Activated CD4-positive, CD25-positive, alpha-beta regulatory T cell treated with anti-CD3 and anti-CD28 coated beads, Interleukin-2, amount 50 U/mL, for 72 hours (primary cell): ENCODE measurements around the gene ESYT1.
A peak's percentile ranks its signal among the peaks of the same experiment; 100 is the strongest.
"Not testable (repeated sequence)": the region's sequence is repeated elsewhere in the genome, so short reads cannot be mapped to it uniquely, and the experiment has no call there.

Experiments
- DNase-seq: peaks from one replicate; pipeline ENCODE4 v3.0.0; 2021

The ESYT1 gene

GRCh38 chr12:56104815-56105608, 23.1 kb upstream of the ESYT1 start:
- no peak for DNase-seq

DNA sequence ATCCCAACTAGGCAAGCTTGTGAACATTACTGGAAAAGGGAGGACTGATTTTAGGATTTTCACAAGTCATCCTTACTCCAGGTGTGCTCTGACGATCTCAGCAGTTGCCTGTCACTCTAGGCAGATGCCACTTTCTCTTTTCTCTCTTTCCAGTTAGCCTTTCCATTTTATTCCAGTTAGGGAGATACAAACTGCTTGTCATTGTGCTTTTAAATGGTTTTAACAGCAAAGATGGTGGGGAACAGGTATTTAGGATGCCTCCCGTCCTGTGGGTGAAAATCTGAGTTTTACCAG, 22.5 kb upstream of the ESYT1 start:
- DNase-seq, result no peak

- DNase-seq, result no peak
Measured at GRCh38 chr12:56107242-56107641, 20.8 kb upstream of the ESYT1 start.

GRCh38 chr12:56110571-56110970, 17.5 kb upstream of the ESYT1 start:
- no peak for DNase-seq

DNA sequence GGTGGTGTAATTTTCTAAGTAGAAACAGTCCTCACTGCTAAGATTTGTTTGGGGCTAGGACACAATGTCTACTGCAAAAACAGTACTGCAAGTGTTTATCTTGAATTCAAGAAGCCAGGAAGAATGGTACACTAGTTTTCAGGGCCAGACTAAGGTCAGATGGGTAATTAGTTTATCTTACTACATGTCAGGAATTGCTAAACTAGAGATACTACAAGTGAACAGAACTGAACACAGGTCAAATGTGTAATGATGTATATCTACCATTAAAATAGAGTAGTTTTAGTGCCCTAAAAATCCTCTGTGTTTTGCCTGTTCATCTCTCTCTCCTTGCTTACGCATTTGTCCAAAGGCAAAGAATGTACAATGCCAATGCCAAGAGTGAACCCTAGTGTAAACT, 14.0 kb upstream of the ESYT1 start:
- no peak for DNase-seq

- no peak for DNase-seq
Measured at GRCh38 chr12:56115329-56115728, 12.7 kb upstream of the ESYT1 start.

- DNase-seq, result peak; percentile 92
Measured at GRCh38 chr12:56116267-56117081, 11.6 kb upstream of the ESYT1 start, which contains the start of gene RPL41. Gene RPL41, plus strand, starts transcription at chr12:56116633.

GRCh38 chr12:56117082-56117706, 10.9 kb upstream of the ESYT1 start:
- DNase-seq, result not testable (repeated sequence)

DNA sequence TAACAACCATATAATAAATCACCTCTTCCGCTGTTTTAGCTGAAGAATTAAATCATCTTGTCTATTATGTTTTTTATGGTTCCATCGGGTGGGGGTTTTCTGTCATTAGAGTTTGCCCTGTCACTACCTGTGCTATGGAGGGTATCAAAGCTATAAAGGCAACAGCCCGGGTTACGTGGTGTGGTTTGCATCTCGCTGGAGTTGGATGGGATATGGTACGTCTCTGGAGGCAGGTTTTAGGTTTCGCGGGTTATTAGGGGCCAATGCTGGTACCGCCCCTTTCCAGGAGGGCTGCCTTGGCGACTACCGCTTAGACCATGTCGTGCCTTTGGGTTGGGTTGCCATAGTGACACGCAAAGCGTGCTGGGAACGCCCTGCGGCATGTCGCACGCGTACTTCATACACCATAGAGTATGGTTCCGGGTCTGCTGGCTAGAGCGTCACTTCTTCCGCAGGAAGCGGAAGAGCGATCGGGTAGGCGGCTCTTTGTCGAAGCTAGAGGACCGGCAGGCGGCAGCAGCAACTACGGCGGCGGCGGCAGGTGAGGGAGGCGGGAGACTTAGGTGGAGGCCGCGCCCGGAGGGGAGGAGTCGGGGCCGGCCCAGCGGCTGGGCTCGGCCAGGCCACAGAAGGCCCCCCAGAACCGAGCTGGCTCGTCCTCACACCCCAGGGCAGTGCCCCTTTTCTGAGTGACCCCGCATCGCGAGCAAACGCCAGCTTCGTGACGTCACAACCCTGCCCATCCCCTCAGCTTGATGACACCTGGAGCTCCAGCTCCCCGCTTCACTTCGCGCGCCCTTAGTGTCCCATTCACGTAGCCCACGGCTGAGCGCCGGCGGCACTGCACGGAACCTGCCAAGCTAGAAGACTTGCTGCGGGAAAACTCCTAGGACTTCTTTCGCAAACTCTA, 10.0 kb upstream of the ESYT1 start, which contains the start of gene ZC3H10:
Gene ZC3H10, plus strand, starts transcription at position 489 of the 910 bp plus-strand sequence. CDS start 2,297 bp downstream, outside the sequence.
- DNase-seq, result peak; percentile 94

DNA sequence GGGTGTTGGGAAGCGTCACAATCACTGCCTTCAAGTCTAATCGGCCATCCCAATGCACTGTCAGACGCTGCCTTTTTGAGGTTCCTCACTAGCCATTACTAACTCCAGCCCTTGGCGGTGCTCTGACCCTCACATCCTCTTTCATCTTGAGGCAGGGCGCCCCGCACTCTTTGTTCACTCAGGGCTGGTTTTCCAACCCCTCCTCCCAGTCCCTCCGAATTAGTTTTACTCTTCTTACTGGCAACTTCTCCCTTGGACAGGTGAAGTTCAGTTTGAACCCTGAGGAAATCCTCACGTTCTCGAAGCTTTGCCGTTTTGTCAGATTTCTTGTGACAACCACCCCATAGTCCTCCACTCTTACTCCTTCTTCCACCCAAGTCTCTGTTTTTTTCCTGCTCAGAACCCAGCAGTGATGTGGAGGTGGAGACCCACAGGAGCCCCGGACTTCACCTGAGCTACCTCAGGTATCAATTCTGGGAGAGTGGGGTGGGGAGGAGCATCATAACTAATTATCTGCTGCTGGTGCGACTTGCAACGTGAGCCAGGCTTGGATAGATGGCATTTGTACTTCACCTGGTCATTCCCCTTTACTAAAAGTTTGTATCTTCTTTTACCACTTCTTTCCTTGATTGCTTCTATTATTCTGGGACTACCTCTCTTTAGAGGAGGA, 9.2 kb upstream of the ESYT1 start:
- DNase-seq, result no peak

DNA sequence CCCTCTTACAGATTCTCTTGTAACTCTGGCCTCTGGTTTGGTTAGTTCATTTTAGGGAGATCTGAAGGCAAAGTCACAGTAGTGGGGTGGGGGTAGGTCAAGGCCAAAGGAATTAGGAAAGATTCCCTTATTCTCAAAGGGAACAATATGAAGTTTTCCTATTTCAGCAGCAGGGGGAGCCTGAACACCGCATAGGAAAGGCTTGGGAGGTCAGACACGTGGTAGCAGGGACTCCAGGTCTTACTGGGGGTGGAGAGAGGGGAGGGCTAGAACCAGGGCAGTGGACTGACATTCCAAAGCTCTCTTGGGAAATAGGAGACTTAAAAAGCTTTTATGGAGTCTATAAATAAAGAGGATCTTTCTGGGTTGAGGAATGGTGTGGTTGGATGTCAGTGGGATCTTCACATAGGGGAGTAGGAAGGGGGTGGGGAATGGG, 8.7 kb upstream of the ESYT1 start:
- DNase-seq, result no peak

DNA sequence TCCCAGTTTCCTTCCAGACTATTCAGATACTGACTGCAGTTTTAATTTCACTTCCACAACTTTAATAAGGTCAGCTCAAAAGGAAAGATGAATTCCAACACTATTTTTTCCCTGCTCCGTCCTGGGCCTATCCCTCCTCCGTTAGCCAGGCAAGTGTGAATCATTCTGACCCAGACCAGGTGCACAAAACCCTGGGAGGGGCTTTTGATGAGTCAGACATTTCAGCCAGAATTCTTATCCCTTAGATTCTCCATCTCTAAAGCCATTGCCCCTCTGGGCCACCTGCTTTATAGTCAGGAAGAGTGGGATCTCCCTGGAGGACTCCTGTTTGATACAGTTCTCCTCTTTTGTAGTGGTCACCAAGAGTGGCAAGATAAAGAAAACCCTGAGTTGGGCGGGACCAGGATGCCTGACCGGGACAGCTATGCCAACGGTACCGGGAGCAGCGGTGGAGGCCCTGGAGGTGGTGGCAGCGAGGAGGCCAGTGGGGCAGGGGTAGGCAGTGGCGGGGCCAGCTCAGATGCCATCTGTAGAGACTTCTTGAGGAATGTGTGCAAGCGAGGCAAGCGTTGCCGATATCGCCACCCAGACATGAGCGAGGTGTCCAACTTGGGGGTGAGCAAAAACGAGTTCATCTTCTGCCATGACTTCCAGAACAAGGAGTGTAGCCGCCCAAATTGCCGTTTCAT, 7.8 kb upstream of the ESYT1 start:
- DNase-seq, result no peak

DNA sequence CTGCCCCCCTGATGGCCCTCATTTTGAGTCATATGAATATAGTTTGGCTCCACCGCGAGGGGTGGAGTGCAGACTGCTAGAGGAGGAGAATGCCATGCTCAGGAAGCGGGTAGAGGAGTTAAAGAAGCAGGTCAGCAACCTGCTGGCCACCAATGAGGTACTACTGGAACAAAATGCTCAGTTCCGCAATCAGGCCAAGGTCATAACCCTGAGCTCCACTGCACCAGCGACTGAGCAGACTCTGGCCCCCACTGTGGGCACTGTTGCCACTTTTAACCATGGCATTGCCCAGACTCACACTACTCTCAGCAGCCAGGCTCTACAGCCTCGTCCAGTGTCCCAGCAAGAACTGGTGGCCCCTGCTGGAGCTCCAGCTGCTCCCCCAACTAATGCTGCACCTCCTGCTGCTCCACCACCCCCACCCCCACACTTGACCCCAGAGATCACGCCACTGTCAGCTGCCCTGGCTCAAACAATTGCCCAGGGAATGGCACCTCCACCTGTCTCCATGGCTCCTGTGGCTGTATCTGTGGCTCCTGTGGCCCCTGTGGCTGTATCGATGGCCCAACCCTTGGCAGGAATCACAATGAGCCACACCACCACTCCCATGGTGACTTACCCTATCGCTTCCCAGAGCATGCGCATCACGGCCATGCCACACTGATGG, 6.7 kb upstream of the ESYT1 start:
- no peak for DNase-seq

DNA sequence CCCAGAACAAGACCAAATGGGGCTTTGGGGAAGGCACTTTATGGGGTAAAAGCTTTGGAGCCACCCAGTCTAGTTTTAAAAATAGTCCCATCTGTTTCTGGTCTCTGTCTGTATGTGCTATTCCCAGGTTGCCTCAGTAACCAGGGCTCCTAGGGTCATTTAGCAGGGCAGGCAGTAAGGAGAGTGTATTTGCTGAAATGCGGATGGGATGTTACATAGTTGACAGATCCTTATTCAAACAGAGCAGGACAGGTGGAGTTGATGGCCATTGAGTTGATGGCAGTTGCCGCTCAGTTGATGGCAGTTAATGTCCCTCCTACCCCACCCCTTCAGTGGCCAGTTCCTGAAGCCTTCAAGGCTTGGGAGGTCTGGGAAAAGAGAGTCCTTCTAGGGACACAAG, 5.4 kb upstream of the ESYT1 start:
- no peak for DNase-seq

GRCh38 chr12:56124133-56124532, 3.9 kb upstream of the ESYT1 start:
- DNase-seq, result no peak

- no peak for DNase-seq
Measured at GRCh38 chr12:56126732-56127239, 1.3 kb upstream of the ESYT1 start.

GRCh38 chr12:56127485-56127887, 581 bp upstream of the ESYT1 start:
- no peak for DNase-seq

DNA sequence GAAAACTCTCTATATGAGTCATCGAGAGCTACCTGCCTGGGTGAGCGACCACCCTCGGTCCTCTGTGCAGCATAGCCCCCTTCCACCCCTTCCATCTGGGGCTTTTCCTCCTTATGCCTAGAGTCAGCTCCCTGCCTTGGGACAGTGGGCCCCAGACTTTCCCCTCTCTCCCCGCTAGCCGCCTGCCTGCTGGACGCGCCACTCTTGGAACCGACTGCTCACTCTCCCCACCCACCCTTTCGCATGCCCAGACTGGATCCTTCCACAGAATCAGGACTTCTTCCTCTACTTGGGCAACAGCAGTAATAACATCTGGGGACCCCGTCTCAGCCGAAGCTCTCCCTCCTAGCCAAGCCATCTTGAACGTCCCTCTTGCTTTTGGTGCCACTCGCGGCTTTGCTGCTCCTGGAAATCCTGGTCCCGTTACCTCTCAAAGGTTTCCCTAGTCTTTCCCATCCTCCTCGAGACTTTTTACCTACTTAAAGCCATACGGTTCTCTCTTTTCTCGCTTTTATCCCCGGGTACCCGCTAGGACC, 671 bp downstream of the ESYT1 start:
- no peak for DNase-seq

- DNase-seq, result peak; percentile 71
Measured at GRCh38 chr12:56129206-56129941, 1.3 kb downstream of the ESYT1 start.
